ENCODE results near the gene FXYD2.

DNA sequence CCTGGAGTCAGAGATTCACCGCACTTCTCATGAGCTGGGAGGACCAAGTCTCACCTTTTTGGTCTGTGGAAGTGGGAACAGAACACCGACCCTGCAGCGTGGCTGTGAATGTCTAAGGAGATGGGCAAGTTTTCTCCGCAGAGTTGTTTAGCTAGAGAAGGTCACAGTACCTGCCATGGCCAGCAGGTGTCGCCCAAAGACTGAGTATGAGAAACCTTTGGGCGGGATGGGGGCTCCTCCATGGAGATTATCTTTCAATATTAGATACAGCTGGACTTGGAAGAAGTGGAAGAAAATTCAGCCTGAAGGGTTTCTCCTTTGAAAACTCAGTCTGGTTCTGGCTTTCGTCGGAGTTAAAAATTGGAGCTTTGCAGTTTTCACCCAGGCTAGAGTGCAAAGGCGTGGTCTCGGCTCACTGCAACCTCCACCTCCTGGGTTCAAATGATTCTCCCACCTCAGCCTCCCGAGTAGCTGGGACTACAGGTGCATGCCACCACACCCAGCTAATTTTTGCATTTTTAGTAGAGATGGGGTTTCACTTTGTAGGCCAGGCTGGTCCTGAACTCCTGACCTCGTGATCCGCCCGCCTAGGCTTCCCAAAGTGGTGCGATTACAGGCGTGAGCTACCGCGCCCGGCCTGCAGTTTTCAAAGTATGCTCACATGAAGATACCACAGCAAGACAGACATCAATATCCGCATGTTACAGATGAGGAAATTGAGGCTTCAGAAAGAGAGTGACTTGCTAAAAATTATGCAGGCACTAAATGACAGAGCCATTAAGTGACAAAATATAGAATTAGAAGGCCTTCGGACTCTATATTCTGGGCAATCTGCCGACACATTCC, 16.8 kb downstream of the FXYD2 start:
- no peak for TF ChIP-seq BHLHE40 (IDR thresholded peaks at IDR 0.05; ENCODE audit: borderline replicate concordance)
- TF ChIP-seq HDGF (IDR thresholded peaks at IDR 0.05; ENCODE audit: borderline replicate concordance), result no peak
- TF ChIP-seq L3MBTL2 (conservative IDR thresholded peaks at IDR 0.05), result no peak
- TF ChIP-seq FOXM1 (IDR thresholded peaks at IDR 0.05; ENCODE audit: borderline replicate concordance), result no peak
- no peak for TF ChIP-seq SP1 (IDR thresholded peaks at IDR 0.05)
- no peak for TF ChIP-seq ARNT (IDR thresholded peaks at IDR 0.05)
- TF ChIP-seq TARDBP (IDR thresholded peaks at IDR 0.05), result no peak
- no peak for TF ChIP-seq SUZ12 (IDR thresholded peaks at IDR 0.05)
- TF ChIP-seq FOXA1 (IDR thresholded peaks at IDR 0.05), result no peak
